HCT116 (cell line): Measurements from ENCODE around the gene HK2.

Experiments
- CEBPB ChIP-seq: IDR thresholded peaks from 2 replicates; pipeline ENCODE4 v1.6.1; 2012; ENCODE audit warnings: low read depth
- POLR2AphosphoS5 ChIP-seq: IDR thresholded peaks from 2 replicates; pipeline ENCODE4 v1.6.1; 2011; ENCODE audit warnings: mild to moderate bottlenecking, low read depth, low read length, moderate library complexity
- TF ChIP-seq, protein P1 (sequence below), 3 experiments: fragments of 200-600 bp in 1 of 3; sonication (generic) in 1 of 3; IDR thresholded peaks in 2 of 3; conservative IDR thresholded peaks in 1 of 3; 2 replicates each; pipeline ENCODE4 v1.5.1; 2012 to 2017; ENCODE audit warnings: low read depth in 2 of 3, low read length in 2 of 3, antibody characterized with exemption in 1 of 3, borderline replicate concordance in 1 of 3, control low read depth in 1 of 3, mild to moderate bottlenecking in 1 of 3, mixed read lengths in 1 of 3, mixed run types in 1 of 3, moderate library complexity in 1 of 3; ENCODE audit not compliant: insufficient read depth in 1 of 3

DNA sequence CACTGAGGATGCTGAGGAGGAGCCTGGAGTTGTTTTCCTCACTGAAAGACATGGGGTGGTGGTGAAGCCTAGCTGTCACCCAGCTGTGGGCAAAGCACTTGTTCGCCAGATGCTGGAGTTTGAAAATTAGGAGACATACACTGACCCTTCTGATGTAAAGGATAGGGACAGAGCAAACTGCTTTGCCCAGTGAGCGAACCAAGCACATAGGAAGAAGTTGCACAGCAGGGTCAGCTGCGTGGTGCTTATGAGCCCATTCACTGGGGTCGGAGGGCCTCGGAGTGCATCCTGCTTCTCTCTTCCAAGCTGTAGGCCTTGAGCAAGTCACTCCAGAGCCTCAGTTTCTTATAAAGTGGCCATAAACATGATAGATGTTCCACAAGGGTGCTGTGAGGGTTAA lies 50.9 kb downstream of the HK2 start:
- no peak for TF ChIP-seq CEBPB
- TF ChIP-seq, protein P1, sequence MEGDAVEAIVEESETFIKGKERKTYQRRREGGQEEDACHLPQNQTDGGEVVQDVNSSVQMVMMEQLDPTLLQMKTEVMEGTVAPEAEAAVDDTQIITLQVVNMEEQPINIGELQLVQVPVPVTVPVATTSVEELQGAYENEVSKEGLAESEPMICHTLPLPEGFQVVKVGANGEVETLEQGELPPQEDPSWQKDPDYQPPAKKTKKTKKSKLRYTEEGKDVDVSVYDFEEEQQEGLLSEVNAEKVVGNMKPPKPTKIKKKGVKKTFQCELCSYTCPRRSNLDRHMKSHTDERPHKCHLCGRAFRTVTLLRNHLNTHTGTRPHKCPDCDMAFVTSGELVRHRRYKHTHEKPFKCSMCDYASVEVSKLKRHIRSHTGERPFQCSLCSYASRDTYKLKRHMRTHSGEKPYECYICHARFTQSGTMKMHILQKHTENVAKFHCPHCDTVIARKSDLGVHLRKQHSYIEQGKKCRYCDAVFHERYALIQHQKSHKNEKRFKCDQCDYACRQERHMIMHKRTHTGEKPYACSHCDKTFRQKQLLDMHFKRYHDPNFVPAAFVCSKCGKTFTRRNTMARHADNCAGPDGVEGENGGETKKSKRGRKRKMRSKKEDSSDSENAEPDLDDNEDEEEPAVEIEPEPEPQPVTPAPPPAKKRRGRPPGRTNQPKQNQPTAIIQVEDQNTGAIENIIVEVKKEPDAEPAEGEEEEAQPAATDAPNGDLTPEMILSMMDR (IDR thresholded peaks at IDR 0.05 in 2 of 3, conservative IDR thresholded peaks at IDR 0.05 in 1 of 3; ENCODE audit: borderline replicate concordance in 1 of 3, insufficient read depth in 1 of 3, low read depth in 2 of 3, low read length in 2 of 3), result no peak
- TF ChIP-seq POLR2AphosphoS5, result no peak
